HG02588 (cell line): ENCODE results near the gene XAF1.
"Not testable (repeated sequence)": the region's sequence is repeated elsewhere in the genome, so short reads cannot be mapped to it uniquely, and the experiment has no call there.

Source experiments
- ATAC-seq: cut with Tn5 transposase; IDR thresholded peaks from one replicate; pipeline ENCODE4 v1.9.1; 2021; ENCODE audit warnings: mild to moderate bottlenecking, moderate library complexity; ENCODE audit not compliant: unreplicated experiment

Gene XAF1, protein sequence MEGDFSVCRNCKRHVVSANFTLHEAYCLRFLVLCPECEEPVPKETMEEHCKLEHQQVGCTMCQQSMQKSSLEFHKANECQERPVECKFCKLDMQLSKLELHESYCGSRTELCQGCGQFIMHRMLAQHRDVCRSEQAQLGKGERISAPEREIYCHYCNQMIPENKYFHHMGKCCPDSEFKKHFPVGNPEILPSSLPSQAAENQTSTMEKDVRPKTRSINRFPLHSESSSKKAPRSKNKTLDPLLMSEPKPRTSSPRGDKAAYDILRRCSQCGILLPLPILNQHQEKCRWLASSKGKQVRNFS

DNA sequence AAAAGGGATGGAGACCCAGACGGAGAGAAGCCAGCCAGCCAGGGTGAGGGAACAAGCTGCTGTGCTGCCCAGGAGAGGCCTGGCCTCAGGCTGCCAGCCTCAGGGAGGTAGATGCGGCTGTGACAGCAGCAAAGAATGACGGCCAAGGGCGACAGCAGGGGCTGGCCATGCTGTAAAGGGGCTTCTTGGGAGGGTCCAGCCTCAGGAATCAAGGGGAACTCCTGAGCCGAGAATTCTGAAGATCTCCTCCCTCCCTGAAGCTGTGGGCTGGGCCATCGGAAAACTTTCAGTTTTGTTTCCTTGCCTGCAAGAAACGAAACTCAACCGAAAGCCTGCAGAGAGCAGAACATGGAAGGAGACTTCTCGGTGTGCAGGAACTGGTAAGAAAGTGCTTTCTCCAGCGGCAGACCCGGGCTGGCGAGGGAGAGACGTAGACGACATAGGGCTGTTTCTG, at the start of gene XAF1:
Gene XAF1, plus strand, starts transcription at position 316 of the 454 bp plus-strand sequence. Its CDS starts 33 bp downstream, at position 349.
- ATAC-seq, result no peak

DNA sequence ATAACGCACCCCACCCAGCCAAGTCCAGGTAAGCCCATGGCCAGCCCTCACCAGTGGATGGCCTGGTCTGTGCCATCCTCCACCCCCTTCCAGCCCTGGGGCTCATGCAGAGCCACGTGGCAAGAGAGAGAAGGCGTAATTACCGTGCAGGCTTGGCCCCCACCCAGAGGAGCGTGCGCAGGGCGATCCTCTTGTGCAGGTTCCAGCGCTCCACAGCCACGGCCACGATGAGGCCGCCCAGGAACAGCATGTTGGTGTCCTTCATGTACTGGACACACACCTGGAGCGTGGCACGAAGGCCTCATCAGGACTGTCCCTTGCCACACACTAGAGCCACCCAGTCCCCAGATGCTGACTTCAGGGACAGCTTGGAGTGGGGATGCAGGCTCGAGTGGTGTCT, 49.3 kb upstream of the XAF1 start:
- ATAC-seq, result no peak

DNA sequence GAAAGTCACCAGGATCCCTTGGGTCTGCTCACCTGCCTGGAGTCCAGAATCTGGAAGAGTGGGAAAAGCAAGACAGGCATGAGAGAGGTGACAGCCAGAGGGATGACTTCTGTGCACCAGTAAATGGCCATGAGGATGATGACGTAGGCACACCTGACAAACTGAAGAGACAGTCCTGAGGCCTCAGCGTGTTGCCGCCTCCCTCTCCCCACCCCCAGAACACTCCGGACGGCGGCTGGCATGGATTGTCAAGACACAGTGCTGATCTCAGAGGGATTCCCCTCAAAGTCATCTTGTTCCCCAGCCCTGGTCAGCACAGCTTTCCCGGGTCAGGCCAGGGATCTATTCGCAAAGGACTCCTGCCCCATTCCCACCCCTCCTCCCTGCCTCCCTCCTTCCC, 48.9 kb upstream of the XAF1 start:
- no peak for ATAC-seq

DNA sequence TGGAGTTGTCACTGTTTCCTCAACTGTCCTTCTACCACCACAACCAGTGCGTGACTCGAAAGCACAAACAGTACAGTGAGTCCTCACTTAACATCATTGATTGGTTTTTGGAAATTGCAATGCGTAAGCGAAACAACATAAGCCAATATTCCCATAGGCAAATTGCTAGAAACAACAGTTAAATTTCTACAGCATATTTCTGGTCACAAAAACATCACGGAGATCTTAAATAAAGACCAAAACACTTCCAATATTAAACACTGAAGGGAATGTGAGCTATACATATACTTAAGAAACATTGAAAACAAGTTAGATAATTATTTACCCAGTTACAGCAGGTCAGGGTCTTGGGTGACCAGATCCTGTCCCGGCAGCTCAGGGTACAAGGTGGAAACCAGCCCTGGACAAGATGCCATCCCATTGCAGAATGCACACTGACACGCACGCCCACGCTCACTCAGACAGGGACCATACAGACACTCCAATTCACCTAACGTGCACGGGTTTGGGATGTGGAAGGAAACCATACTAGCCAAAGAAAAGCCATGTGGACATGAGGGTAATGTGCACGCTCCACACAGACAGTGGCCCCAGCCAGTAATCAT, 47.4 kb upstream of the XAF1 start:
- no peak for ATAC-seq

DNA sequence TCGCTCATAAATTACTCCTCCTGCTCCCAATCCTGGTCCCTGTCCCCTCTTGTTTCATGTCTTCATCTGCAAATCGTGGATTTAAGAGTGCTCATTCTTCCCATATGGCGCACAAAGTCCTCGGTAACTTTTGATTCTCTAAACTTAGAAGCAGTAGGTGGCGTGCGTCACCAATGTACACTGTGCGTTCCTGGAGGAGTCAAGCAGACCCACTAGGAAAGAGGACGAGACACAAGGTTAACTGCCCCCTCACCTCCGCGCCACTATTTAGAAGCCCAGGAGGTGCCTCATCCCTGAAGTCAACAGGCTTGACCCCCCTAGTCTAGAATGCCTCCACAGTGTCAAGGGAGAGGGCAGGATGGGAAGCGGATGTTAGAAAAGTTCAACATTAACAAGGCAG, 45.5 kb upstream of the XAF1 start:
- ATAC-seq, result no peak

DNA sequence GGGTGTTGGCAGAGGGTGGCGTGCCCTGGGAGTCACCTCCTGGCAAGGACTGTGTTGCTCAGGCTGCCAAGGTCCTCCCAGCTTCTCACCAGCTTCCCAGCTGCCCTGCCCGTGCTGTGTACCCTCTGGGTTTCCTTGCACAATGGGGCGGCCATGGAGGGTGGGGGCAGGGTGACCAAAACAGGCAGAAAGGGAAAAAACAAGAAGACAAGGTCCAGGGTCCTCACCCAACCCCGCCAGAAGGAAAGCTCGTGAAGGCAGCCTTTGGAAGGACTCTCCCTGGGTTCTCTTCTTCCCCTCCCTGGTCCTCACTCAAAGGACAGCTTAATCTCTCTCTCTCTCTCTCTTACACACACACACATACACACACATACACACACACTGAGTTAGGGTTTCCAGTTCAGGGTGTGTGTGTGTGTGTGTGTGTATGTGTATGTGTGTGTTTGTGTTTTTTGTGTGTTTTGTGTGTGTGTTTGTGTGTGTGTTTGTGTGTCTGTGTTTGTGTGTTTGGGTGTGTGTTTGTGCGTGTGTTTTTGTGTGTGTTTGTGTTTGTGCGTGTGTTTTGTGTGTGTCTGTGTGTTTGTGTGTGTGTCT, 44.7 kb upstream of the XAF1 start:
- ATAC-seq, result no peak

DNA sequence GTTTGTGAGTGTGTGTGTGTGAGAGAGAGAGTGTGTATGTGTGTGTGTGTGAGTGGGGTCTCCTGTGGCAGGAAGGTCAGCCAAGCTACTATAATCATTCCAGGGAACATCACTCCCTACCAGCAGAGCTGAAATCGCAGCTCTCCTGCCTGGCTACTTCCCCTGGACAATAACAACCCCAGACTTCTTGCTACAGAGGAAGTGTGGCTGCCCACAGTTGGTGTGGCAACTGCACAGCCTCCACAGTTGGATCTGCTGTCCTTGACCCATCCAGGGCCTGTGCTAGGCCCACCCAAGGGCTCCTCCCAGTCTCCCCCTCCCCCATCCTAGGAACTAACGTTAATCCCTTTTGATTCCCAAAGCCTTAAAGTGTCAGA, 44.2 kb upstream of the XAF1 start:
- no peak for ATAC-seq

DNA sequence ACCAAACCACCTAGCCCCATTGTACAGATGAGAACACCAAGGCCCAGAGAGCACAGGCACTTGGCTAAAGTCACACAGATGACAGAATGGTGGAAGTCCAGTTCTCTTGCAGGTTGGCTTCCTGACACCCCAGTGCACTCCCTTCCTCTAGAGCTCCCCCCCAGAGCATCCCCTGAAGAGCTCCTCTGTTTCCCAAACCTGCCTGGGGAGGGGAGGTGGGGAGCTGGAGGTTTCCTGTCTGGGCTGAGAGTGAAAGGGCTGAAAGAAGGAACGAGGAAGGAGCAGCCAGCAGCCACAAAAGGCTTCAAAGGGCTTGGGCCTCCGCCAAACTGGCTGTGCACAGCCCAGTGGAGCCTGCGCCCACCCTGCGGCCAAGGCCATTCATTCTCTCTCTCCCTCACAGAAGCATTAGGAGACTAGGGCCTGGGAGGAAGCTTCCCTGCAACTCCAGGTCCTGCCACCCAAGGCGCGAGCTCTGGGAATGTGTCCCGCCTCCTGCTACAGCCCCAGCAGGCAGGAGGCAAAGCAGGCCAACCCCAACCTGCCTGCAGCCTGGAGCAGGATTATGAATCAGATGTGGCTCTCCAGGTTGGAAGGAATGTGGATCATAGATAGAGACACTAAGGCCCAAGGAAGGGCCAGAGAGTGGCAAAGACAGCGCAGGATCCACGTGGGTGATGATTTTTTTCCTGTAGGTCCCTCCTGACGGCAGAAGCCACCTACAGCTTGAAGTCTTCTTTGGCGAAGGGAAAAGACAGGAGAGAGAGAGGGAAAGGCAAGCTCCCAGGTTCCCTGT, 43.6 kb upstream of the XAF1 start:
- no peak for ATAC-seq

- no peak for ATAC-seq
Measured at GRCh38 chr17:6712854-6713129, 43.1 kb upstream of the XAF1 start.

DNA sequence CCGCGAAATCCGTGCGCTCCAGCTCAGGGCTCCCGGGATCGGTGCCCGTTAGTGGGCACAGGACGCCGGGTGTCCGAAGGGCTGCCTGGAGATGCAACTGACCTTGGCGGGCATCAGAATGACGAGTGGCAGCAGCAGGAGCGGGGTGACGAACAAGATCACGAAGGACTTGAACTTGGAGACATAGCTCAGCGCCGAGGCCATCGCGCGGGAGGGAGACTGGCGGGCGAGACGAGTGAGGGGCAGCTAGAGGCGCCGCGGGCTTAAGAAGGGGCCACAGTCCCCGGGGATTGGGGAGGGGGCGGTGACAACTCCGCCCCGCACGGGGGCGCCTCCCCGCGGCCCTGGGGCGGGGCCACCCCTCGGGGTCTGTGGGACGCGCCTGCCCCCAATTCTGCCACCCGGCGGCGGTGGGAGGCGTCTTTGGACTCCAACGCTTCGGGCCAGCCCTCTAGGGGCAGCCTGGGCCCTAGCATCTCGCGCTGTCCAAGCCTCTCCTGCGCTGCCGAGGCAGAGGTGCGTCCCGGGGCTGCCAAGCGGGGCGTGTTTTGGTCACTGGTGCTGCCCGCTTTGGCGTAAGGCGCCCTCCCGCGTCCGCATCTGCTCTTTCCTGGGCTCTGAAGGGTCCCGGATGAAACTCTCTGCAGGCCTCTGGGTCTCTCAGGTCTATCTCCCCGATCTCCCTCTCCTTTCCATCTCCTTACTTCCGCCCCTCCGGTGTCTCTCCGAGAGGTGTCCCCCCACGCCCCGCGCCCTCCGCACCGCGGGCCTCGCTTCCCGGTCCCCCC, 42.5 kb upstream of the XAF1 start, which contains the start of gene SLC13A5:
Gene SLC13A5, minus strand, starts transcription at position 240 of the 788 bp plus-strand sequence. Its CDS starts 36 bp downstream, at position 204.
- ATAC-seq, result no peak

DNA sequence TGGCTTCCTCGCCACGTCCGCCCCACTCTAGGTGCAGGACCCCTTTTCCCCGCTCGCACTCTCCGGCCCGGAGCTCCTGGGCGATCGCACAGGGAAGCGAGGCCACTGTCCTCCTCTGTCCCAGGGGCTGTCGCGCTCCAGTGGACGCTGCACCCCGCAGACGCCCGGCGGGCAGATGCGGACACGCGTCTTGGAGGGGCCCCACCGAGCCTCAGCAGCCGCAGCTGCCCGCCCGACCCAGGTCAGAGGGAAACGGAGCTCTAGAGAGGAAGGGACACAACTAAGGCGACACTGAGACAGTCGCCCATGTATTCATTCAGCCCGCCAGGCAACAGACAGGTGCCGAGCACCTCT, 42.0 kb upstream of the XAF1 start:
- no peak for ATAC-seq

- ATAC-seq, result no peak
Measured at GRCh38 chr17:6714315-6714874, 41.5 kb upstream of the XAF1 start.

DNA sequence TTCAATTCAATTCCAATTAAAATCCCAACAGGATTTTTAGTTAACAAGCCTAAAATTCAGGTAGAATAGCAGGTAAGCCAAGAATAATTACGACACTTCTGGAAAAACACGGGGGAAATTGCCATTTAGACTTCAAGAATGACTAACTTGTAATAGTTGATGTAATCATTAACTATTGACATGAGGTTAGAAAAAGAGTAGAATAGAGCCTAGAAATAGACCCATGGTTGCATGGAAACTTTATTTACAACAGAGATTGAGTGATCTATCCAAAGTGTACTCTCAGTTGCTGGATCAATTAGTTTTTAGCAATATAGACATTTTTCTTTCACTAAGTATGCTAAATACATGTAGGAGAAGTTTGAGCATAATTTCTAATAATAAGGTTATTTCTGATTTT, 39.1 kb upstream of the XAF1 start:
- ATAC-seq, result no peak

DNA sequence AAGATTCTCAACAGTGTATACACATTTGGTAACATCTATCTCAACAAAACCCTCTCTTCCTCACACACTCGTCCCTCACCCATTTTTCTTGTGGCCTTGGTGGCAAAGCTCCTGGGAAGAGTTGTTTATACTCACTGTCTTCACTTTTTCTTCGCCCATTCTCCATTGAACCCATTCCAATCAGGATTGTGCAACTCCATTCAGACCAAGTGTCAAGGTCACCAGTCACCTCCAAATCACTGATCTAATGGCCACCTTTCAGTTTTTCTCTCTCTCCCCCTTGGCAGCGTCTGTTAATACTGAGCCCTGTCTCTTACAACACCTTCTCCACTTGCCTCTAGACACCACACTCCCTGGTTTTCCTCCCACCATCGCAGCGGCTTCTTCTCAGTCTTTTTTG, 34.1 kb upstream of the XAF1 start:
- ATAC-seq, result no peak

GRCh38 chr17:6724009-6724408, 31.8 kb upstream of the XAF1 start:
- ATAC-seq, result no peak

DNA sequence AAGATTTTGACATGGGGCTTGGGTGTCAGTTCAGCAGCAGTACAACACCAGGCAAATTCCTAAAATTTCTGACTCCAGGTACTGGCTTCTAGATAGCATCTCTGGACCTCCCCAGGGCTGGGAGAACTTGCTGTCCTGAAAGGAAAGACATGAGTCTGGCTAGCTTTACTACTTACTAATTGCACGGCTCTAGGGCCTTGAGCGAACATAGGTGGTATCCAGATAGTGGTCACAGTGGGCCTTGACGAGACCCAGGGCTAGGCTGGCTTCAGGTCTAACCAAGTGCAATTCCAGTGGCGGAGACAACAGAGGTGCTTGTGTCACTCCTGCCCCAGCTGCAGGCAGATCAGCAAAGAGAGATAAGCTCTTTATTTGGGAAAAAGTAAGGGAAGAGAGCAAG, 26.3 kb upstream of the XAF1 start:
- ATAC-seq, result no peak

DNA sequence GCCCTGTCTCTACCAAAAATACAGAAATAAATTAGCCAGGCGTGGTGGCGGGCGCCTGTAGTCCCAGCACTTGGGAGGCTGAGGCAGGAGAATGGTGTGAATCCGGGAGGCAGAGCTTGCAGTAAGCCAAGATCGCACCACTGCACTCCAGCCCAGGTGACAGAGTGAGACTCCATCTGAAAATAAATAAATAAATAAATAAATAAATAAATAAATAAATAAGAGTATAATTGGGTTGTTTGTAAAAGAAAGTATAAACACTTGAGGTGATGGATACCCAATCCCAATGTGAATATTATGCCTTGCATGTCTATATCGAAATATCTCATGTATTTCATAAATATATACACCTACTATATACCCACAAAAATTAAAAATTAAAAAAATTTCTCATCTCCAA, 9.2 kb upstream of the XAF1 start:
- ATAC-seq, result not testable (repeated sequence)

DNA sequence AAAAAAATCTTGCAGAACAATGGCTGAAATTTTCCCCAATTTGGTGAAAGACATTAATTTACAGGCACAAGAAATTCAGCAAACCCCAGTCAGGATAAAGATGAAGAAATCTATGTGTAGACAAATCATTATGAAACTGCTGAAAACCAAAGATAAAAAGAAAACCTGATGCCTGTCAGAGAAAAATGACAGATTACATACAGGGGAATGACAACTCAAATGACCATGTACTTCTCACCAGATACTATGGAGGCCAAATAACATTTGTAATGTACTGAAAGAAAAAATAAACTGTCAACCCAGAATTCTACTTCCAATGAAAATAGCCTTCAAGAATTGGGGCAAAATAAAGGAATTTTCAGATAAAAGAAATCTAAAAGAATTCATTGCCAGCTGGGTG, 7.2 kb upstream of the XAF1 start:
- no peak for ATAC-seq

DNA sequence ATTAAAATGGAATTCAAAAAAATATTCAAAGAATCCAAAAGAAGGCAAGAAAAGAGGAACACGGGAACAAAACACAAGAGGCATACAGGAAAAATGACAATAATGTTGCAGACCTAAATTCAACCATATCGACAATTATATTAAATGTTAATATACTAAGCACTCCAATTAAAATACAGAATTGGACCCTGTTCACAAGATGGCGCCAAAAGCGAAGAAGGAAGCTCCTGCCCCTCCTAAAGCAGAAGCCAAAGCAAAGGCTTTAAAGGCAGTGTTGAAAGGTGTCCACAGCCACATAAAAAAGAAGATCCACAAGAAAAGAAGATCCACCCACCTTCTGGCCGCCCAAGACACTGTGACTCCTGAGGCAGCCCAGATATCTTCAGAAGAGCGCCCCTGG, 6.3 kb upstream of the XAF1 start:
- ATAC-seq, result no peak

DNA sequence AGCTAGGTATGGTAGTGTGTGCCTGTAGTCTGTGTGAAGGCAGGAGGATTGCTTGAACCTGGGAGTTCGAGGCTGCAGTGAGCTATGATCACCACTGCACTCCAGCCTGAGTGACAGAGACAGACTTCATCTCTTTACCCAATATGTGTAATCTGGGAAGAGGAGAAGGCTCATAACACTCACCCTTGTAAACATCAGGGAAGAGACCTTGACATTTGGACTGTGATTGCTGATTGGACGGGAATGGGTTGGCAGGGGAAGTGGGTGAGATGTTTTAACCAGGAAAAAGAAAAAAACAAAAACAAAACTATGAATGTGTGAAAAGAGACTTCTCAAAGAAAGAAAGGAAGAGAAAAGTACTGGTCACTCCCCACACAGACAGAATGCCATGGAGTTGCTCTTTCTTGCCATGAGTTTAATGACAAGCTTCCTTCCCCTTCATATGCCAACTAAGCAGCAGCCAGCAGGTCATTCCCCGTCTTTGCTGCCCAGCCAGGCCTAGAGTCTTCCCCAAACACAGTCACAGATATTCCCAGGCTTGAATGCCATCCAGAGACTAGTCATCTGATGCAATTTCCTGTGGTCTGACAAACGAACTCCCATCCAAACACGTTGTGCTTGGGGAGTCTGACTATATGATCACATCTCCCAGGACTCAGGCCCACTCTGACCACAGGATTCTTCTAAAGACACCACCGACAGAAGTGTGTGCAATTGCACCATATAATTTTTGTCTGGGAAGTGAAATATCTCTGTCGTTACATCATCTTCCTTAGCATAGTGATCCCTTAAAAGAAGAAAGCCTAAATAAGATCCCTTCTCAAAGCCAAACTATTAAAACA, 3.6 kb upstream of the XAF1 start:
- no peak for ATAC-seq
